Prostate gland (tissue), 2 donors: Measurements from ENCODE around the gene ARF6. TPM values are rescaled to one million over a fixed set of nuclear protein-coding genes. Genes with fewer than 3 reads are reported as not detected.
A peak's percentile ranks its signal among the peaks of the same experiment; 100 is the strongest.

ENCODE experiments used
- DNase-seq: peaks from one replicate; pipeline ENCODE4 v3.0.0-alpha.2; 2019; ENCODE audit warnings: low spot score
- H3K27ac ChIP-seq, 2 donors: fragments of 200-600 bp; sonication (generic); 2 replicates each; pipeline ENCODE4 v1.5.1; 2017 to 2019
- H3K27me3 ChIP-seq: fragments of 200-600 bp; sonication (generic); replicated peaks from 2 replicates; pipeline ENCODE4 v1.5.1; 2019; ENCODE audit not compliant: insufficient read depth
- H3K36me3 ChIP-seq, 2 donors: fragments of 200-600 bp; sonication (generic); 1 replicate in 1 of 2; 2 replicates in 1 of 2; pipeline versions ENCODE4 v1.5.1 to v1.8.1; 2017 to 2019
- H3K4me1 ChIP-seq: fragments of 200-600 bp; sonication (generic); replicated peaks from 2 replicates; pipeline ENCODE4 v1.5.1; 2019
- H3K4me3 ChIP-seq, 2 donors: fragments of 200-600 bp; sonication (generic); 2 replicates each; pipeline ENCODE4 v1.5.1; 2017 to 2019
- H3K9me3 ChIP-seq: fragments of 200-600 bp; sonication (generic); 2 replicates; pipeline ENCODE4 v1.5.1; 2017
- CTCF ChIP-seq, 4 experiments: fragments of 200-600 bp in 2 of 4; fragments of 450-650 bp in 2 of 4; sonication (generic) in 2 of 4; IDR thresholded peaks; 1 replicate in 3 of 4; 2 replicates in 1 of 4; pipeline ENCODE4 v1.5.1; 2016 to 2019; ENCODE audit warnings: antibody characterized with exemption in 4 of 4, mild to moderate bottlenecking in 2 of 4, moderate library complexity in 2 of 4
- POLR2A ChIP-seq: fragments of 450-650 bp; IDR thresholded peaks from one replicate; pipeline ENCODE4 v1.6.1; 2016; ENCODE audit warnings: antibody characterized with exemption, mild to moderate bottlenecking
- POLR2AphosphoS5 ChIP-seq: sonication (generic); formaldehyde crosslinking; IDR thresholded peaks from one replicate; pipeline ENCODE4 v1.6.1; 2017; ENCODE audit warnings: antibody characterized with exemption
- WGBS: methylation state at CpG from one replicate; pipeline ENCODE4 v1.1.5; 2018; 5-methylcytosine and 5-hydroxymethylcytosine counted together
- intact Hi-C: fragments of 100-400 bp; cut with DNase I; formaldehyde crosslinking; loops from one replicate; pipeline ENCODE4 v1.14.2; 2022
- total RNA-seq, 2 donors: library from RNA; depleted of rRNA; stranded (reverse); fragments of >200 nt; gene quantifications; one replicate each; pipeline ENCODE4 v1.1.0, GENCODE V29; 2016

The ARF6 gene
- total RNA-seq, 2 donors from 2014 or later: 64.3 to 92.7 TPM

- no peak for DNase-seq
- Histone ChIP-seq H3K36me3 (no peaks in the 10 kb centered on the region), H3K27ac (no peak overlapping the region), H3K4me1 (no peaks in the 10 kb centered on the region), H3K4me3 (no peak overlapping the region), H3K27me3 (no peaks in the 10 kb centered on the region), H3K9me3 (no peaks in the 10 kb centered on the region)
- intact Hi-C loops: no loop called here
- TF ChIP-seq POLR2A: no peak
- TF ChIP-seq CTCF (IDR thresholded peaks at IDR 0.05): no peak
- TF ChIP-seq POLR2AphosphoS5: no peak
- 93% methylated on average over 4 of the region's 4 CpGs for WGBS
Observed at GRCh38 chr14:49881350-49882001, 11.4 kb upstream of the ARF6 start.

- Histone ChIP-seq H3K36me3 (no peaks in the 10 kb centered on the region), H3K9me3 (no peaks in the 10 kb centered on the region), H3K27me3 (no peaks in the 10 kb centered on the region), H3K4me1 (no peaks in the 10 kb centered on the region), H3K27ac (no peak overlapping the region), H3K4me3 (no peak overlapping the region)
- 91% methylated on average over 18 of the region's 18 CpGs for WGBS
- DNase-seq: no peak
- intact Hi-C loops: no loop called here
- TF ChIP-seq POLR2AphosphoS5 (no peak), CTCF (IDR thresholded peaks at IDR 0.05) (no peak), POLR2A (no peak)
Observed at GRCh38 chr14:49882826-49883694, 9.8 kb upstream of the ARF6 start.

GRCh38 chr14:49886523-49886922, 6.4 kb upstream of the ARF6 start:
- no peak for DNase-seq
- H3K4me1 ChIP-seq: peaks cover 3% of the 10 kb centered on the region
- no peaks in the 10 kb centered on the region for H3K27me3 ChIP-seq
- no peaks in the 10 kb centered on the region for H3K36me3 ChIP-seq
- H3K27ac ChIP-seq: peak overlapping the region in 1 of 2 donors; percentile 79
- 95% methylated on average over 12 of the region's 12 CpGs for WGBS
- TF ChIP-seq POLR2A (no peak), CTCF (IDR thresholded peaks at IDR 0.05) (no peak), POLR2AphosphoS5 (no peak)
- no peak overlapping the region for H3K4me3 ChIP-seq
- no peaks in the 10 kb centered on the region for H3K9me3 ChIP-seq
- intact Hi-C loops: no loop called here

GRCh38 chr14:49888293-49888692, 4.6 kb upstream of the ARF6 start:
- DNase-seq: no peak
- H3K27ac ChIP-seq: peak overlapping the region; percentile 72 to 79
- H3K27me3 ChIP-seq: no peaks in the 10 kb centered on the region
- no peaks in the 10 kb centered on the region for H3K9me3 ChIP-seq
- H3K4me3 ChIP-seq: no peak overlapping the region
- no peak for TF ChIP-seq CTCF (IDR thresholded peaks at IDR 0.05)
- peak; percentile 85 for TF ChIP-seq POLR2AphosphoS5
- WGBS: 29% methylated on average over 2 of the region's 2 CpGs
- H3K36me3 ChIP-seq: no peaks in the 10 kb centered on the region
- intact Hi-C loops: no loop called here
- peaks cover 9% of the 10 kb centered on the region for H3K4me1 ChIP-seq
